Astrocyte of the spinal cord (primary cell): Measurements from ENCODE around the gene TMEM86B.

Source experiments
- DNase-seq: peaks from one replicate; pipeline ENCODE4 v3.0.0; 2011; ENCODE audit warnings: low read depth, low spot score
- H3K4me3 ChIP-seq: 2 replicates; pipeline ENCODE4 v1.5.1; 2011; ENCODE audit warnings: low read depth, mild to moderate bottlenecking, low read length, moderate library complexity
- CTCF ChIP-seq: IDR thresholded peaks from 2 replicates; pipeline ENCODE4 v1.5.1; 2012; ENCODE audit warnings: low read depth, mild to moderate bottlenecking, low read length, inconsistent platforms
- in situ Hi-C: cut with HindIII; loops from 2 replicates; pipeline ENCODE4 v1.10.0; 2017; ENCODE audit warnings: low sequenced_read_pairs

The TMEM86B gene

GRCh38 chr19:55257461-55258420, 29.2 kb upstream of the TMEM86B start:
- no peak for TF ChIP-seq CTCF
- DNase-seq: no peak
- in situ Hi-C loops: no loop called here
- H3K4me3 ChIP-seq: peak overlapping the region; percentile 83

GRCh38 chr19:55256562-55257460, 28.2 kb upstream of the TMEM86B start:
- peak overlapping the region; percentile 83 for H3K4me3 ChIP-seq
- in situ Hi-C loops: no loop called here
- TF ChIP-seq CTCF: no peak
- no peak for DNase-seq

- DNase-seq: no peak
- no peak for TF ChIP-seq CTCF
- in situ Hi-C loops: no loop called here
- H3K4me3 ChIP-seq: no peak overlapping the region
Measured at GRCh38 chr19:55255618-55256423, 27.3 kb upstream of the TMEM86B start.

GRCh38 chr19:55254625-55254977, 26.0 kb upstream of the TMEM86B start:
- H3K4me3 ChIP-seq: no peak overlapping the region
- no peak for TF ChIP-seq CTCF
- no peak for DNase-seq
- in situ Hi-C loops: no loop called here

- no peak overlapping the region for H3K4me3 ChIP-seq
- DNase-seq: no peak
- in situ Hi-C loops: no loop called here
- no peak for TF ChIP-seq CTCF
Measured at GRCh38 chr19:55253842-55254624, 25.5 kb upstream of the TMEM86B start.
